Nucleus accumbens (tissue), 56 donors: ENCODE data around the gene FBXL7.

Experiments used
- DNase-seq, 56 donors: peaks; one replicate each; lab custom pipeline; 2025; lab: John Stamatoyannopoulos, UW

The FBXL7 gene

DNA sequence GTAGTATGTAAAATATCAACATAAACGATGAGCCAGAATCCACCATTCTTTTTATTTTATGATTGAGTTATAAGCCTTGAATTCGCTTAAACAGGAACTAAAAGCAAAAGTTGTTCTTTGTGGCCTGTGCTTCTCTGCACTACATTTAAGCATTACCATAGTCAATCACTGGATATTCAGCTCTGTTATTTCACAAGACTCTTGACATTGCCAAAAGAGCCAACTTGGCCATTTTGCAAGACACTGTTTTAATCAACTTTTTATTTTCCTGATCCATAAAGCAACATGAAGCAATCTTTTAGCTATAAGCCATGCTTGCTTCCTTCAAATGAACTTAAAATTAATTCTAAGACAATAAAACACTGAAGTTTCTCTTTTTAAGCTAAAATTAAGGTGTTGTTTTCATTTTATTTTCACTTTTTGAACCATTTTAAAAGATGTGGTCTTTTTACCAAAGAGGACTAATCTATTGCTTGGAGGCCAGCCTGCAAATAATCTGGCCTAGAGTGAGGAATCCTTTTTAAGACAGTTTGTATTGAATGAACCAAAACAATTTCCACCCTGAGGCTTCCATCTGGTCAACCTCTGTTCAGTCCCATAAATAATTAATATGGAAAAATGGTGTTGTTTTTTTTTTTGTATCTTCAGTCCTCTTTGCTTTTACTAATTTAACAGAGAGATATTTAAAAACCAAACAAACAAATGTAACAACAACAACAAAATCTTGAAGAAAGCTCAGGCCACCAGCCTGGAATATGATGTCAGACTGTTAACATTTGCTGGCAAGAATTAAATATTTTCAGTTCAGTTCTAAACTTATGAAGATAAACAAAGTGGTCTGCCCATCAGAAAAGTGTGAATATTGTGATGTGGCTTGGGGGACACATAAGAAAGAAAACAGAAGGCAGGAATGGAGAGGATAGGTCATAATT, 405.2 kb downstream of the FBXL7 start:
- DNase-seq: no peak

DNA sequence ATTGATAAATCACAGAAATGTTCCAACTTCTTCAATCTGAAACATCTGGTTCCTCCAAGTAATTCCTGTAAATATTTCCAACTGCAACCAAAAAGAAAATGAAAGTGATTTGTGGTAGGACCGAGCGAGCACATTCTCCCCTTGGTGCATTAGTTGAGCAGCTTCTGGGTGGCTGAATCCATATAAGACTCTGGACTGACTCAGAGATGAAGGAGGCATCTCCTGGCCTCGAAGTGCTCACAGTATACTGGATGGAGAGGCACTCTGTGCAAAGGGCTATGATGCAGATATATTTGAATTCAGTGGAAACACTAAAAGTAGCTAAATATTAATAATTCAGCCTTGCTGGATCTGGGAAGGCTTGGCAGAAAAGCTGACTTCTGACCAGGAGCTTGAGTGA, 414.7 kb downstream of the FBXL7 start:
- DNase-seq: no peak

DNA sequence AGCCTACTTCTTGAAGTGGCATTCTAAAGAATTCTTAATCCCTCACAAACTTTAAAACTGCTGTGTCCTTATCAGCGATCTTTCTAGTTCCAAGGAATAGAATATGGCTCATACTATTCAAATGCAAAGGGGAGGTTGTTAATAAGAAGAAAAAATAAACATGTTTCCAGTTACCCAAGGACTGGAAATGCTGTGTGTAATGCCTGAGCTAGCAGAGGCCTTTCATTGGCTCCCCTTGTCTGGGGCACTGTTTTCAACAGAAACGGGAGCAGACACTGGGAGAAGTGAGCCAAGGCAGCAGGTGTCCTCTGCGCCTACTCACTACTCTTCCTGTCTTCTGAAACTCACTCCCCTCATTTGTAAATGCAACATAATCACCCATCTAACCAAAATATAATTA, 426.6 kb downstream of the FBXL7 start:
- DNase-seq: no peak

DNA sequence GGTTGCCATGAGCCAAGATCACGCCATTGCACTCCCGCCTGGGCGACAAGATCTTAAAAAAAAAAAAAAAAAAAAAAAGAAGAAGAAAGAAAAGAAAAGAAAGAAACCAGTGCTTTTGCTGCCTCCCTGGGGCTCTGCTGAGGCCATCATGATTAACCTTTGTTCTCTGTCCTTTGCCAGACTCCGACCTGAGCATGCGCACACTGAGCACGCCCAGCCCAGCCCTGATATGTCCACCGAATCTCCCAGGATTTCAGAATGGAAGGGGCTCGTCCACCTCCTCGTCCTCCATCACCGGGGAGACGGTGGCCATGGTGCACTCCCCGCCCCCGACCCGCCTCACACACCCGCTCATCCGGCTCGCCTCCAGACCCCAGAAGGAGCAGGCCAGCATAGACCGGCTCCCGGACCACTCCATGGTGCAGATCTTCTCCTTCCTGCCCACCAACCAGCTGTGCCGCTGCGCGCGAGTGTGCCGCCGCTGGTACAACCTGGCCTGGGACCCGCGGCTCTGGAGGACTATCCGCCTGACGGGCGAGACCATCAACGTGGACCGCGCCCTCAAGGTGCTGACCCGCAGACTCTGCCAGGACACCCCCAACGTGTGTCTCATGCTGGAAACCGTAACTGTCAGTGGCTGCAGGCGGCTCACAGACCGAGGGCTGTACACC, 427.9 kb downstream of the FBXL7 start:
- DNase-seq: no peak

DNA sequence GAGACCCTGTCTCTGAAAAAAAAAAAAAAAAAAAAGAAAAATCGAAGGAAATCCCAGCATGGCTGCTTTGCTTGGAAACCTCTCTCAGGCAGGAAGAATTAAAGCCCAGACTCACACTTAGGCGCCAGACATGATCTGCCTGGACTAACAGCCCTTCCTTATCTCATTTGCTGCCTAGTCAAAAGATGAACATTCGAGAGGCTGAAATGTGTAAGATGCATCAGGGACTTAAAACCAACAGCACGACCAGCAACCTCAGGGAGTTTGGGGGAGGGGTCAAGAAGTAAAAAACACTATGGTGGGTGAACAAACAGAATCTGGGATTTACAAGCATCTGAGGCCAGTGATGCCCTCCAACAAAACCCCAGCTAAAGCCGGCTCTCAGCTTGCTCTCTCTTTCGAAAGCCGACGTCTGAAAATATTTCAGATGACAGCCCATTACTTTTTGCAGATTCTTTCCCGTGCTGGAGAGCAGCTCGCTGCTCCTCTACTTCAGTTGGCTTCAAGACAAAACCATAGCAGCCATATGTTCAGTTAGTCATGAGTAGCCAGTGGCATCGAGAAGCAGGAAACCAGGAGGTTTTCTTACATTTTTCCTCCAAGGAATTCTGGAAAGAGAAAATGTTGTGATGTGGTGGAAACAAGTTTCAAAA, 429.8 kb downstream of the FBXL7 start:
- no peak for DNase-seq

DNA sequence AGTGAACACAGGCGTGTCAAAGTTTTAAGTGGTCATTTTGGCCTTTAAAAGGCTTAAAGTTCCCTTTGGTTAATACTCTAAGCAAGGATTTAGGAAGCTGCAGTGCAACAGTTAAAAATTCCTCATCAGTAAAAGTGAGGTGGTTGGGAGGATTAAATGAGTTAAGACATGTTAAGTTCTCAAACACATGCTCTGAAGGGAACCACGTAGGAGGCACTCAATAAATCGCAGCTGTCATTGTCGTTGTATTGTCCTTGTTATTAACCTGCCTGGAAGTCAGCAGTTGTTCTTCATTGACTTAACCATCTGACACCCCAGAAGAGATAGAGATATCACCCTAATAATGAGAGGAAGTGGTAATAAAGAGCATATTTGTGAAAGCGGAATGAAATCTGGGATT, 432.1 kb downstream of the FBXL7 start:
- no peak for DNase-seq

DNA sequence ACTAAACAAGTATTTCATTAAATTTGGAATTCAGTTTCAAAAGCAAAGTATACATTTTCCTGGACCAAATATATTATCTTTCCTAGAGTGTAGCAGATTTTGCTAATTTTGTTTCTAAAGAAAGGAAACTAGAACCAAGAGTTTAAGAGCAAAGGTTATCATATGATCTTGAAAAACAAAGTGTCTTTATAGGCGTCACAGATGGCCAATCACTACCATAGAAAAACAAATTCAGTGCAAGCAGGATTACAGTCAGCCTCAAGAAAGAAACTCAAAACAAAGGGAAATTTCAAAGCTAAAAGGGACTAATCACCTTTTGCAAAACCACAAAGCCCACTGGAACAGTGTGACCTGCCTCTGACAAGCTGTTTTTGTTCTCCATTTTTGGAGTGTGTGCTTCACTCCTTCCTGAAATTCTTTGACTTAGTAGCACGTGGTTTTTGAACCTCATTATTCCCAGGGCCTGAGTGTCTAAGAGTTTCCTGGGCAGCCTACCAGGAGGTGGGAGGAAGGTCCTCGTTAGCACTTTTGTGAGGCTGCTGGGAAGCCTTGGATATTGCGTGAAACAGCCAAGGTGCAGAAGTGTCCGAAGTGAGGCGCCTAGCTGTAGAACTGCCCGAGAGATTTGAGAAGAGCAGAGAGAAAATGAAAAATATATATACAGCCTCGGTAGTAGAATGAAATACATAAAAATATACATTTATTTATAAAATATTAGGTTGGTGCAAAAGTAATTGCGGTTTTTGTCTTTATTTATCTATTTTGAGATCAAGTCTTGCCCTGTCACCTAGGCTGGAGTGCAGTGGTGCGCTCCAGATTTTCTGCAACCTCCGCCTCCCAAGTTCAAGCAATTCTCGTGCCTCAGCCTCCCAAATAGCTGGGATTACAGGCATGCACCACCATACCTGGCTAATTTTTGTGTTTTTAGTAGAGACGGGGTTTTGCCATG, 433.6 kb downstream of the FBXL7 start:
- peak in 6 of 56 donors; percentile 6 to 29 (median 16) for DNase-seq

DNA sequence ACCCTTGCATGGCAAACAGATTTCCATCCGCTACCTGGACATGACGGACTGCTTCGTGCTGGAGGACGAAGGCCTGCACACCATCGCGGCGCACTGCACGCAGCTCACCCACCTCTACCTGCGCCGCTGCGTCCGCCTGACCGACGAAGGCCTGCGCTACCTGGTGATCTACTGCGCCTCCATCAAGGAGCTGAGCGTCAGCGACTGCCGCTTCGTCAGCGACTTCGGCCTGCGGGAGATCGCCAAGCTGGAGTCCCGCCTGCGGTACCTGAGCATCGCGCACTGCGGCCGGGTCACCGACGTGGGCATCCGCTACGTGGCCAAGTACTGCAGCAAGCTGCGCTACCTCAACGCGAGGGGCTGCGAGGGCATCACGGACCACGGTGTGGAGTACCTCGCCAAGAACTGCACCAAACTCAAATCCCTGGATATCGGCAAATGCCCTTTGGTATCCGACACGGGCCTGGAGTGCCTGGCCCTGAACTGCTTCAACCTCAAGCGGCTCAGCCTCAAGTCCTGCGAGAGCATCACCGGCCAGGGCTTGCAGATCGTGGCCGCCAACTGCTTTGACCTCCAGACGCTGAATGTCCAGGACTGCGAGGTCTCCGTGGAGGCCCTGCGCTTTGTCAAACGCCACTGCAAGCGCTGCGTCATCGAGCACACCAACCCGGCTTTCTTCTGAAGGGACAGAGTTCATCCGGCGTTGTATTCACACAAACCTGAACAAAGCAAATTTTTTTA, 436.7 kb downstream of the FBXL7 start:
- no peak for DNase-seq

DNA sequence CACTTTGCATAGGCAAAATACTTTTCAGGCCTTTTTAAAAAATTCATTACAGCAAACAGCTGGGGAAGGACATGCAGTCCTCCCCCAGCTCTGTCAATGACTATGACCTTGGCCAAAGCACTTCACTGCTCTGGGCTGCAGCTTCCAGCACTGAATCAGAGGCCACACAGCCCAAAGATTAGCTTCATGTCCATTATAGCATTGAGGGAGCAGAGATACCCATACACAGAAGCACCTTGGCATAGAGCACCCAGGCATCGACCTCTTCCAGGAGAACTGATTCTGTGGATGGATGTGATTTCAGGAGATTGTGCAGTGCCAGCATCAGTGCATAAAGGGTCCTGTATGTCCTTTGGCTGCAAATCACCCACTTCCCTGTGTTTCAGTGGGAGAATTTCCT, 437.7 kb downstream of the FBXL7 start:
- DNase-seq: no peak

DNA sequence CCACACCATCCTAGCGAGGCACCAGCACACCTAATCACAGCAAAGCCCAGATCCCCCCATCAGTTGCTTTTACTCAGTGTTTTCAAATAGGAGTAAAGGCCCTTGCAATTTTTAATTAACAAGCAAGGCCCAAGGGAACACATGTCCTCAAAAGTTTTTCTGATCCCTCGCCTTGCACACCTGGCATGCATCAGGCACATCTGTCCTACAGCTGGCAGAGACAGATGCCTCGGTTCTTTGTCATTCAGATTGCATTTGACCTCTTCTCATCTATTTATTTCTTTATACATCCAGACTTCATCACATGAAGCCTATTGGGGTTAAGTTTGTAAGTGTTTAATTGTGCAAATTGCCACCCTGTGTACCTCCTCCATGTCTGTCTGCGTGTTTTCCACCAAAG, 438.2 kb downstream of the FBXL7 start:
- no peak for DNase-seq

DNA sequence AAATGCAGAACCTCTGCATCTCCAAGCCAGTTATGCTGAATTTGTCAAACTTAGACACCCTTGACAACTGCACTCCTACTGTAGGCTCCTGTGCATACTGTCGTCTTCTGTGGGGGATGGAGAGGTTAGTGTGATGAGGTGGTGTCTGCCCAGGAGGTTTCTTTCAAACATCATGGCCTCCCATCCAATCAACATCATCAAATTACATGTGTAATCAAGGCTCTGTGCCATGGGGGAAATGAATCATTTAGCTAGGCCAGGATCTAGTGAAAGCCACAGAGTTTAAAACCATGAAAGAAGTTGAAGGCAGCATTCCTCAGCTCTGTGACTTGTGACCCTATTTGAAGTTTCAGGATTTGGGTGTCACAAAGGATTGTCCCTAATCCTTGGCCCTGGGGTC, 439.0 kb downstream of the FBXL7 start:
- DNase-seq: no peak

DNA sequence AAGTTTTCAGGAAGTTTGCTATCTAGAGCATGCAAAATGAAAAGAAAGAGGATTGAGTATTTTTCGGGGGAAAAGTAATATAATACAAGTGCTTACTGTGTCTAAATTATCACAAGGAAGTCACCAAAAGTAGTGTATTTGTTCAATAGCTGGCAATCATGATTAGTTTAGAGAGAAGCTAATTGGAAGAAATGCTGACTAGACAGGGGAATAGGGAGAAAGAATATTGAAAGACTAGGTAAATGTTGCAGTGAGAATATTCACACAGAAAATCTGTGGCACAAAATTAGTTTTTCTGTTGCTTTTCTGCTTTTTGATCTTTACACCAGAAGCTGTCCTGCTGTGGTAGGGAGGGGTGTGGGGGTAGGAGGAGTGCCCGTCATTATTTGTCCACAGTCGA, 440.9 kb downstream of the FBXL7 start:
- no peak for DNase-seq

DNA sequence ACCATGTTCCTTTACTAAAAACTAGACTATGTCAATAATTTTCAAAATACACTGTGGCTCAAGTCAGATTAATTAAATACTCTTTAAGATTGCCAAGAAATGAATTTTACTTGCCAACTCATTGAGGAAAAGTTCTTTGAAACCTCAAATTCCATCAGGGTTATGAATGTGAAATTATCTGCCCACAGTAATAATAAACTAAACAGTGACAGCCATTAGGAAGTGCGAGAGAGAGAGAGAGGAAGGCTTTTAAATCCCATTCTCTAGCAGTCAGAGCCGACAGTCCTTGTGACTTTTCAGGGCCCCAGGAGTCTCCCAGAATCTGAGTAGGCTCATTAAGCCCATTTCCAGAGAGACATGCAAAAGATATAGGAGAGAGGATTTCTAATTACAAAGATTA, 443.5 kb downstream of the FBXL7 start:
- DNase-seq: no peak

DNA sequence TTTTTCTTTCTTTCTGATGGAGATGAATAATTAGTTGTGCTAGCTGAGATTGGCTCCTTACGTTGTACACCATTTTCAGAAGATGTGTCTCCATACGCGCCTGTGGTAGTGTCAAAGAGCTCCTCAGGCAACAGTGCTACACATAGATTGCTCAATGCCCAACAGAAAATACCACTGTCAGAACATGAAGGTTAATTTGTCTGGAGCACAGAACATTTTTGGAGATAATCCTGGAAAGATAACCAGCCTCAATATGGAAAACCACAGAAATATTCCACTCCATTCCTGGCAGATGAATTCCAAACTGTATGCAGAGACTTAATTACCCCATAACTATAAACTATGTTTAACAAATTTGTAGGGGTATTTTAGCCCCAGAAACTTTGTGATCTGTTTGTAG, 446.0 kb downstream of the FBXL7 start:
- DNase-seq: no peak

DNA sequence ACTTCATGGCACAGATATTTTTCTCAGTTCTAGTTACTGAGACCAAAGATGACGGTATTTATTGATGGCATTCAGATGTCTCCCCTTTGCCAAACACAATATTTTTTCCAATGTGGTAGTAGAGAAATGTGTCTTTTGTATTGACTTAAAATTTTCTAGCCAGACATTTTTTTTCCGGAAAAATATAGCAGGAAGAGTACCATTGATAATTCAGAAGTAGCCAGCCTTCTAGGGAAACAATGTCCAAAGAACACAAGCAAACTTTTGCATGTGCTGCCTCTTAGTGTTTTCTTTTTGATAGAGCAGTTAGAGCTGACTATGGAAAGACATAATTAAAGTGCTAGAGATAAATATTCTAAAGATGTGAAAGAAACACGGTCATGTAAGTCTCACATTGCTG, 448.2 kb downstream of the FBXL7 start:
- DNase-seq: no peak

DNA sequence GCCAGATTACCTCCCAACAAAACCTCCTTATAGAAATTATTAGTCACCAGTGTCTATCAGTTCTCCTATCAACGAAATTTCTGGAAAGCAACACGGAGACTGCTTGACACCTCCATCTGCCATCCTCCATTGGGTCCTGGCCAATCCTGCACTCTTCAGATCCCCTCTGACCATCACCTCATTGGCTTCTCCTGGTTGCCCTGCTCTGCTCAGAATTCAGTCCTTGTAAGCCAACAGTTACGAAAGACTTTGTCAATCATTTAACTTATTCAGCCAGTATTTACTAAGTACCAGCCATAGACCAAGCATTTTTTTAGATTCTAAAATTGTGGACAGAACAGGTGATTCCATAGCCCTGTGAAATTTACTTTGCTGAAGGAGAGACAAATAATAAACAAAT, 451.1 kb downstream of the FBXL7 start:
- no peak for DNase-seq

DNA sequence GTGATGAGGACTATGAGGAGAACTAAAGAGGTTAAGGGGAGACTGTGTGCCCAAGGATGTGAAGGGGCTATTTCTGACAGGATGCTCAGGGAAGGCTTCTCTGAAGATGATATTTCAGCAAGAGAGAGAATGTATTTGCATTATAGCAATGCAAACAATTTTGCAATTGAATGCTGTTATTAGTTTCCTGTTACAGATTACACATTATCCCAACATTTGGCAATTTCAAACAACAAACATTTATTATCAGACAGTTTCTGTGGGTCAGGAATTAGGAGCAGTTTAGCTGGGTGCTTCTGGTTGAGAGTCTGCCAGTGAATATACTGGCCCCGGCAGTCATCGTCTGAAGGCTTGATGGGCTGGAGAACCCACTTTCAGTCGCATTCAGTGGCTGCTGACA, 451.6 kb downstream of the FBXL7 start:
- no peak for DNase-seq

DNA sequence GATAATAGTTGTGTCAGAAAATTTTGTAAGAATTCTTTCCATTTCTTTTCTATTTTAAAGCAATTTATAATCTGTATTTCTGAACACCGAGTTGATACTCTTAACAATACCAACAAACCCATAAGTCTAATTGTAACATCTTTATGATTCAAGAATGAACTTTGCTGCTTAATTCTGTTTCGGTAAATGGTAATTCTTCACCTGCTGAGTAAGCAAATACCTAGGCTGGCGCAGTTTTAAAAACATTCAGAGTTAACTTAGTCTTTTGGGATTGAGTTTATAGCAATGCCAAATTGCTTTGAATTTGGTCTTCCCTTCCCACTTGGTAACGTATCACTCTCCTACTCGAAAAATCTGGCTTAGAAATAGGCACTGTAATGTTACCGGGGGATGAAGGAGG, 456.6 kb downstream of the FBXL7 start:
- no peak for DNase-seq

DNA sequence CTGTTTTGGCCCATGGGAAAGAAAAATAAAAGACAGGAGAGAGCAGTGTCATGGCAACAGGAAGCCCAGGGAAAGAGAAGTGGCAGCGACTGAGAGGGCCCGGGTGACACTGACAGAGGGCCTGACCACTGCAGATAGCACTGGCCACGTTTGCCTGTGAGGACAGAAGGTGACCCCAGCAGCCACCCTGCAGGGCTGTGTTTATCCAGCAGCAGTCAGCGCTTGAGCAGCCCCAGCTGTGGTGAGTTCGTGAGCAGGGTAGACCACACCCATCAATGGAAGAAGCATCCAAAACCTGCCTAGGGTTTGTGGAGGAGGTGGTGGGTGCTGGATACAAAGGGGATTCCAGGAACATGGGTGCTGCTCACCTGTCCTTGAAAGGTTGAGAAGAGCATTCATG, 457.1 kb downstream of the FBXL7 start:
- DNase-seq: no peak
